ENCODE measurements around the gene SRMS.

SRMS gene

DNA sequence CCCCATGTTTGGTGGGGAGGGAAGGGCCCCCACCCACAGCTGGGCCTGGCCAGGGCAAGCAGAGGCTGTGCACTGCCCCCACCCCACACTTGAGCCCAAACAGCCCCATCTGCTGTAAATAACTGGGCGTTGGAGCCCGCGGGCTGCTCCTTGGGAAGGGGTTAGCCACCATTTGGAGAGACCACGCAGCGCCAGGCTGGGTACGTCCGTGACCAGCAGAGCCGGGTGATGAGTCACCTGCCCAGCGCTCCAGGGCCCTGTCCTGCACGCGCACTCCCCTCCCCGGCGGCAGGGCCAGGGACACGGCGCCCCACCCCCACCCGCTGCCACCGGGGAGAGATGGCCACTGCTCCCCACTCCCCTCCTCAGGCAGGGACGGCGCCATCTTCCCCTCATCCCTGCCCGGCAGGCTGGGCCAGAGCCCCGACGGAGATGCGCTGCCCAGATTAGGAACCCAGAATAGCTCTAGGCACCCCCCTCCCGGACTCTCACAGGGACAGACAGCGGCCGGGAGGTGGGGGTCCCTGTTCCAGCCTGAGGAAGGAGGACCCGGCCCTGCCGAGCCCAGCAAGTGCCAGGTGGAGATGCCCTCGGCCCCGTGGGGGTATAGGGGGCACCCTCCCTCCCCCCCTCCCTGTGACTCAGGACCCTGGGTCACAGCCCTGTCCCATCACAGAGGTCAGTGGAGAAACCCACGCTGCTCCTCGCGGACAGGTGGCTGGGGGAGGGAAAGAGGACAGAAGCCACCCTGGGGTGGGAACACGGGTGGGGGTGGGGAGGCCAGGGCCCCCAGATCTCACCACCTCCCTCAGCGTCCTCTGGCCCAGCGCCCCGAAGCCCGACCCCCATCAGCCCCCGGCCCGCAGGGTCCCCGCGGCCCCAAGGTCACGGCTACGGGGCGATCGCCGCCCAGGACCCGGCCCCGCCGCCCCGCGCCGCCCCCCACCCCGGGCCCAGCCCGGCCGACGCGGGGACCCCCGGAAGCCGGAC lies 49.3 kb downstream of the SRMS start:
- H3K27ac Mint-ChIP-seq, result no peak overlapping the region
- no peaks in the 10 kb centered on the region for H3K9me3 Mint-ChIP-seq
- H3K4me1 Mint-ChIP-seq (ENCODE audit: low read depth), result peaks cover 2% of the 10 kb centered on the region
- H3K4me3 Mint-ChIP-seq, result no peak overlapping the region
- no peaks in the 10 kb centered on the region for H3K36me3 Mint-ChIP-seq (ENCODE audit: low read depth)
- H3K27me3 Mint-ChIP-seq (ENCODE audit: low read depth), result peaks cover 30% of the 10 kb centered on the region

- H3K9me3 Mint-ChIP-seq, result no peaks in the 10 kb centered on the region
- no peaks in the 10 kb centered on the region for H3K36me3 Mint-ChIP-seq (ENCODE audit: low read depth)
- peaks cover 30% of the 10 kb centered on the region for H3K27me3 Mint-ChIP-seq (ENCODE audit: low read depth)
- H3K27ac Mint-ChIP-seq, result no peak overlapping the region
- peaks cover 2% of the 10 kb centered on the region for H3K4me1 Mint-ChIP-seq (ENCODE audit: low read depth)
- no peak overlapping the region for H3K4me3 Mint-ChIP-seq
Observed at GRCh38 chr20:63497138-63497945, 50.2 kb downstream of the SRMS start.

- Mint-ChIP-seq H3K4me3 (no peak overlapping the region), H3K9me3 (no peaks in the 10 kb centered on the region), H3K36me3 (ENCODE audit: low read depth) (no peaks in the 10 kb centered on the region), H3K27ac (no peak overlapping the region), H3K27me3 (ENCODE audit: low read depth) (peaks cover 30% of the 10 kb centered on the region), H3K4me1 (ENCODE audit: low read depth) (peaks cover 2% of the 10 kb centered on the region)
Observed at GRCh38 chr20:63496596-63497120, 50.9 kb downstream of the SRMS start.

- Mint-ChIP-seq H3K27me3 (ENCODE audit: low read depth) (peaks cover 26% of the 10 kb centered on the region), H3K4me3 (peak overlapping the region; percentile 53), H3K4me1 (ENCODE audit: low read depth) (peaks cover 2% of the 10 kb centered on the region), H3K27ac (no peak overlapping the region), H3K36me3 (ENCODE audit: low read depth) (no peaks in the 10 kb centered on the region), H3K9me3 (no peaks in the 10 kb centered on the region)
Observed at GRCh38 chr20:63495741-63496595, 51.6 kb downstream of the SRMS start.

- H3K27me3 Mint-ChIP-seq (ENCODE audit: low read depth), result peaks cover 23% of the 10 kb centered on the region
- no peaks in the 10 kb centered on the region for H3K9me3 Mint-ChIP-seq
- H3K4me1 Mint-ChIP-seq (ENCODE audit: low read depth), result peaks cover 2% of the 10 kb centered on the region
- no peak overlapping the region for H3K4me3 Mint-ChIP-seq
- no peak overlapping the region for H3K27ac Mint-ChIP-seq
- H3K36me3 Mint-ChIP-seq (ENCODE audit: low read depth), result no peaks in the 10 kb centered on the region
Observed at GRCh38 chr20:63495167-63495720, 52.3 kb downstream of the SRMS start.

- peaks cover 18% of the 10 kb centered on the region for H3K27me3 Mint-ChIP-seq (ENCODE audit: low read depth)
- H3K9me3 Mint-ChIP-seq, result no peaks in the 10 kb centered on the region
- H3K4me1 Mint-ChIP-seq (ENCODE audit: low read depth), result peaks cover 2% of the 10 kb centered on the region
- no peak overlapping the region for H3K27ac Mint-ChIP-seq
- no peaks in the 10 kb centered on the region for H3K36me3 Mint-ChIP-seq (ENCODE audit: low read depth)
- H3K4me3 Mint-ChIP-seq, result no peak overlapping the region
Observed at GRCh38 chr20:63494420-63495166, 53.0 kb downstream of the SRMS start.

DNA sequence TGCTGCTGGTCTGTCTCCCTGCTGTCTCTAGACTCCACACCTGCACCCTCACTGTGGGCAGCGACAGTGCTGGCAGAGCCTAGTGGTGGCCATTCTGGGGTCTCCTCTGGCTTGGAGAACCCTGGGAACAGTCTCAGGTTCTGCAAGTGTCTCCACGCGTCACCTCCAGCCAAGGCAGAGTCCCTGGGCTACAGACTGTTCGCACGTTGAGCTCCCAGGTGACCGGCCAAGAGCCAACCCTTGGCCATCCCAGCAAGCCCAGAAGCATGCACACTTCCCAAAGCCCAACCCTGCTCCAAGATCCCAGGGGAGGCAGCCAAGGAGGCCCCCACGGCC lies 53.5 kb downstream of the SRMS start:
- Mint-ChIP-seq H3K36me3 (ENCODE audit: low read depth) (no peaks in the 10 kb centered on the region), H3K4me3 (no peak overlapping the region), H3K27ac (no peak overlapping the region), H3K9me3 (no peaks in the 10 kb centered on the region), H3K27me3 (ENCODE audit: low read depth) (peaks cover 21% of the 10 kb centered on the region), H3K4me1 (ENCODE audit: low read depth) (peaks cover 2% of the 10 kb centered on the region)

GRCh38 chr20:63493563-63494020 lies 54.0 kb downstream of the SRMS start:
- Mint-ChIP-seq H3K36me3 (ENCODE audit: low read depth) (no peaks in the 10 kb centered on the region), H3K4me1 (ENCODE audit: low read depth) (peaks cover 2% of the 10 kb centered on the region), H3K9me3 (no peaks in the 10 kb centered on the region), H3K27me3 (ENCODE audit: low read depth) (peaks cover 21% of the 10 kb centered on the region), H3K27ac (no peak overlapping the region), H3K4me3 (no peak overlapping the region)

DNA sequence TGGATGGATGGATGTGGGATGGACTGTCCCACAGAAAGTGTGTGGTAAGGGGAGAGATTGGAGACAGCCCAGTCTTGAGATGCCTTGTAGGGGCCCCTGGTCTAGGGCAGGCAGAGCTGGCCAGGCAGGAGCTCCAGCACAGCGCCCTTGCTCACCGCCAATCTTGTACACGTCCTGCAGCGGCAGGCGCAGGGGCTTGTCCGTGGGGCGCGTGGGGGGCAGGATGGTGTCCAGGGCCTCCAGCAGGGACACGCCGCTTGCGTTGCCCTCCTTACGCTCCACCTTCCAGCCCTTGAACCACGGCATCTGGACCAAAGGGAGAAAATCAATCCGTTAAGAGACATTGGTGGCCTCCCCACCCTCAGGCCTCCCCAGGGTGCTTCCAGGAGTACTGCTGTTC lies 54.6 kb downstream of the SRMS start:
- H3K4me1 Mint-ChIP-seq (ENCODE audit: low read depth), result peaks cover 2% of the 10 kb centered on the region
- no peaks in the 10 kb centered on the region for H3K9me3 Mint-ChIP-seq
- H3K4me3 Mint-ChIP-seq, result no peak overlapping the region
- H3K36me3 Mint-ChIP-seq (ENCODE audit: low read depth), result no peaks in the 10 kb centered on the region
- H3K27me3 Mint-ChIP-seq (ENCODE audit: low read depth), result peaks cover 21% of the 10 kb centered on the region
- H3K27ac Mint-ChIP-seq, result no peak overlapping the region

DNA sequence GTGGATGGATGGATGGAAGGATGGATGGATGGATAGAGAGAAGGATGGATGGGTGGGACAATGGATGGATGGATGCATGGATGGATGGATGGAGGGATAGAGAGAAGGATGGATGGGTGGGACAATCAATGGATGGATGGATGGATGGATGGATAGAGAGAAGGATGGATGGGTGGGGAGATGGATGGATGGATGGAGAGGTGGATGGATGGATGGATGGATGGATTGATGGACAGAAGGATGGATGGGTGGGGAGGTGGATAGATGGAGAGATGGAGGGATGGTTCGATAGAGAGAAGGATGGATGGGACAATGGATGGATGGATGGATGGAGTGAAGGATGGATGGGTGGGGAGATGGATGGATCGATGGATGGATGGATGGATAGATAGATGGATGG lies 55.0 kb downstream of the SRMS start:
- H3K4me3 Mint-ChIP-seq, result no peak overlapping the region

GRCh38 chr20:63491635-63492230 lies 55.8 kb downstream of the SRMS start:
- H3K9me3 Mint-ChIP-seq, result no peaks in the 10 kb centered on the region
- no peak overlapping the region for H3K4me3 Mint-ChIP-seq
- H3K27me3 Mint-ChIP-seq (ENCODE audit: low read depth), result peaks cover 11% of the 10 kb centered on the region
- no peak overlapping the region for H3K27ac Mint-ChIP-seq
- peaks cover 2% of the 10 kb centered on the region for H3K4me1 Mint-ChIP-seq (ENCODE audit: low read depth)
- H3K36me3 Mint-ChIP-seq (ENCODE audit: low read depth), result no peaks in the 10 kb centered on the region

More for the DNA sequence above, 55.0 kb downstream of the SRMS start:
- Mint-ChIP-seq H3K36me3 (ENCODE audit: low read depth) (no peaks in the 10 kb centered on the region), H3K27me3 (ENCODE audit: low read depth) (peaks cover 19% of the 10 kb centered on the region), H3K27ac (no peak overlapping the region), H3K4me1 (ENCODE audit: low read depth) (peaks cover 2% of the 10 kb centered on the region), H3K9me3 (no peaks in the 10 kb centered on the region)

- Mint-ChIP-seq H3K36me3 (ENCODE audit: low read depth) (no peaks in the 10 kb centered on the region), H3K9me3 (no peaks in the 10 kb centered on the region), H3K4me1 (ENCODE audit: low read depth) (no peaks in the 10 kb centered on the region), H3K27me3 (ENCODE audit: low read depth) (peaks cover 6% of the 10 kb centered on the region), H3K27ac (no peak overlapping the region), H3K4me3 (no peak overlapping the region)
Observed at GRCh38 chr20:63491078-63491477, 56.5 kb downstream of the SRMS start.

Measured in T-helper 1 cell treated with Interleukin-12 subunit alpha and Interleukin-12 subunit beta and Interleukin-4 antibody, amounts not matched to agents 30 μg/mL and 1 μg/mL, for 36 hours (primary cell).